22Rv1 (cell line): ENCODE results near the gene CD46.

Experiments used
- H3K27ac ChIP-seq: fragments of 450-650 bp; 2 replicates; pipeline ENCODE4 v1.5.1; 2017
- ZFX ChIP-seq: fragments of 450-650 bp; IDR thresholded peaks from 2 replicates; pipeline ENCODE4 v1.6.1; 2017; ENCODE audit warnings: antibody characterized with exemption, borderline replicate concordance
- TF ChIP-seq, protein P1 (sequence below): fragments of 450-650 bp; IDR thresholded peaks from 2 replicates; pipeline ENCODE4 v1.5.1; 2017; ENCODE audit warnings: mild to moderate bottlenecking

The CD46 gene

DNA sequence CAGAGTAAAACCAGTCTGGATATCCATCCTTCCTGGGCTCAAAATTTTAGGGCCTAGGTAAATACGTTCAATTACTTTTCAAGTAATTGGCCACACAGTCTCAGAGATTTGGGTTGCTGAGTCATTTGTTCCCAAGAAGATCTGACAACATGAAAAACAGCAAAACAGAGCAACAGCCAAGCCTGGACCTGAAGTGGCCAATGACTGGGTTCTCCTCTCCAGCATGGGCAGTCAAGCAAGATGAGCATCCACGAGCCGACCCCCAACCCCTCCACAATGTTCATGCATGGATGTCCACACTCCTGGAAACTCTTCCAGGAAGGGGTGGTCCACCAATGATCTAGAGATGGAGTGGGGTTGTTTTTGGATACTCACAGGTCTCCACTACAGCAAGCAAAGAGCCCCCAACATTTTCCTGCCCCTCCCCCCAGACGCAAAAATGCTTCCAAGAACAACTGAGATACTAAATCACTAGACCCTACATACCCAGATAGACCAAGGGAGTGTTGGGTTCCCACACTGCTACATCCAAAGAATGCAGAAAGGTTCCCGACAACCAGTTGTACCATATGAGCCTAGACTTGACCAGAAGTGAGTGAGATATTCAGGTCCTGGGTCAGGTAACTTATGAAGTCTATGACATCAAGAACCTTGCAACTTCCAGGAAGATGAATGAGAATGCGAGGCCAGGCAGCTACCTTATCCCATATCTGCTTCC lies 73.0 kb downstream of the CD46 start:
- peak overlapping the region; percentile 88 for H3K27ac ChIP-seq
- TF ChIP-seq, protein P1, sequence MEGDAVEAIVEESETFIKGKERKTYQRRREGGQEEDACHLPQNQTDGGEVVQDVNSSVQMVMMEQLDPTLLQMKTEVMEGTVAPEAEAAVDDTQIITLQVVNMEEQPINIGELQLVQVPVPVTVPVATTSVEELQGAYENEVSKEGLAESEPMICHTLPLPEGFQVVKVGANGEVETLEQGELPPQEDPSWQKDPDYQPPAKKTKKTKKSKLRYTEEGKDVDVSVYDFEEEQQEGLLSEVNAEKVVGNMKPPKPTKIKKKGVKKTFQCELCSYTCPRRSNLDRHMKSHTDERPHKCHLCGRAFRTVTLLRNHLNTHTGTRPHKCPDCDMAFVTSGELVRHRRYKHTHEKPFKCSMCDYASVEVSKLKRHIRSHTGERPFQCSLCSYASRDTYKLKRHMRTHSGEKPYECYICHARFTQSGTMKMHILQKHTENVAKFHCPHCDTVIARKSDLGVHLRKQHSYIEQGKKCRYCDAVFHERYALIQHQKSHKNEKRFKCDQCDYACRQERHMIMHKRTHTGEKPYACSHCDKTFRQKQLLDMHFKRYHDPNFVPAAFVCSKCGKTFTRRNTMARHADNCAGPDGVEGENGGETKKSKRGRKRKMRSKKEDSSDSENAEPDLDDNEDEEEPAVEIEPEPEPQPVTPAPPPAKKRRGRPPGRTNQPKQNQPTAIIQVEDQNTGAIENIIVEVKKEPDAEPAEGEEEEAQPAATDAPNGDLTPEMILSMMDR = no peak
- TF ChIP-seq ZFX = no peak

DNA sequence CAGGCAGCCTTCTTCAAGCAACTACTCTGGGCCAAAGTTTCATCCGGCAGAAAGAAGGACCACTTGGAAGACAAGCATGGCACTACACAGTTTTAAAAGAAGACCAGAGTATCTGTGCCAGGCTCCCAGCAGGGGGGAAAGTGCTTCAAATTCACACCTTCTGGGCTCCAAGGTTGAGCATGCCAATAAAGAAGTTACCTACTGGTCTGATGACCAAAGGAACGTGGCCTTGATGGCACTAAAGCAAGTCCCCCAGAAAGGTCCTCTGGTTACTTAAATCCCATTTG lies 73.5 kb downstream of the CD46 start:
- no peak for TF ChIP-seq ZFX
- TF ChIP-seq, protein P1 = no peak
- peak overlapping the region; percentile 88 for H3K27ac ChIP-seq

DNA sequence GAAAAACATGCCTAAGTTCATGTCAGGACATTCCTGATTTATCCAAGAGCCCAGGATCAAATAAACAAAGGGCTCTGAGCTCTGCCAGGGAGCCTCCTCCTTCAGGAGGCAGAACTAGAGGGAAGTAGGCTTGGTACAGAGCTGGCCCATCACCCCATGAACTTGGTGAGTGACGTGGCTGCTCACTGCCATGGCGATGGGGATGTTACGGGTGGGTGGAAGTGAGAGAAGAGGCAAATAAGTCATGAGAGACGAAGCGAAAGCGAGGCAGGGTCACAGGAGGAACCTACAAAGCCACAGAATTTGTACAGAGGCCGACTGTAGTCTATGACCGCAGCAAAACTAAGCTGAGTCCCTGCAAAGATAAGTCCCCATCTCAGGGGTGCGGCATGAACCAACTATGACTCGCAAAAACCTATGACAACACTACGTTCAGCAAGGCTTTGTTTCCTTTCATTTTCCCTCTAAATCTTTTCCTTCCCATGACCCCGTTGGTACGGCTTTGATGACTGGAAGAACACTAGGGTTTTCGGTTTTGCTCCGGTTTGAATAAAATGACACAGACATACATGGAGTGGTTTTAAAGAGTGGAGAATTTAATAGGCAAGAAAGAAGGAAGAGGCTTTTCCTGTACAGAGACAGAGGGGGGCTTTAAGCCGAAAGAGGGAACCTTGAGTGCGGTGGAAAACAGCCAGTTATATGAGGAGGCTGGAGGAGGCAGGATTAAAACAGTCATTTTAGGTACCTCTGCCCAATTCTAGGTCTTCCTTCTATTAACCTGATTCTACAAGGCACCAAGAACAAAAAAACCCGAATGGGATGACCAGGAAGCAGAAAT lies 74.1 kb downstream of the CD46 start:
- TF ChIP-seq, protein P1 = no peak
- H3K27ac ChIP-seq = peak overlapping the region; percentile 88

DNA sequence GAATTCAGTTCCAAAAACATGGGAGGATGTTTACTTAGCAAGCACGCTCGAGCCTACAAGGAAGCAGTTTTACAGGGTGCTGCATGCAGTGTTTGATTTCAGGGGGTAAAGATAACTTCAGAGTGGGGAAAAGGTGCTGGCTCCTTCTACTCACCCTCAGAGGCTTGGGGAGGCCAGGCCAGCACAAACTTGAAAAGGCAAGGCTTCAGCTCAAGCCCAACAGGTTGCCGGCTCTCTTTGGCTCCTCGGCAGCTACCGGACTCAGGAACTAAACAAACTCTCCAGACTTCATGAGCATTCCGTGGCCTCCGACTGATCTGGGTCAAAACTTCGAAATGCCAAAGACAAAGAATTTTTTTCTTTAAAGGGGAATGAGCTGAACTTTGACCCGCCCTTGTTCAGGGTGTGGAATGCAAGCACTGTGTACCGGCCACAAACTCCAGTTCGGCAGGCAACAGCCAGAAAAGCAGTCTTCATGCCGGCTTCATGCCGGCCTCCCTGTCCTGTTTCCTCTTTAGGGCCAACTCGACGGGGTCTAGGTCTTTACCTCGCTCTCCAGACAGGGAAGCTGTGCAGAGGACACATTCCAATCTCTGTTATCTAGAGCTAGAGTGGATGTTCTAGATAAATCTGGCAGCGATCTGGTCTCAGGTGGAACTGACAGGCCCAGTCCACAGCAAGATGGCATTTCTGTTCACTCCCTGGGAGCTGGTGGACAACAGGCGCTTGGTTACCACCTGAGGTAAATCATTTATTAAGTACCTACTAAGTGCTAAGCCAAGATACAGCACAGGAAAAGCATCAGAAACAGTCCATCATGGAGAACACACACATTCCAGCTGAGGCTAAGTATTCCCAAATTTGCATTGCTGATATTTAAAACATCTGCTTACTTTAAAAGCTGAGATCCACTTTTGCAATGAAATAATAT lies 75.0 kb downstream of the CD46 start:
- no peak for TF ChIP-seq ZFX
- TF ChIP-seq, protein P1 = no peak
- H3K27ac ChIP-seq = peak overlapping the region; percentile 88

DNA sequence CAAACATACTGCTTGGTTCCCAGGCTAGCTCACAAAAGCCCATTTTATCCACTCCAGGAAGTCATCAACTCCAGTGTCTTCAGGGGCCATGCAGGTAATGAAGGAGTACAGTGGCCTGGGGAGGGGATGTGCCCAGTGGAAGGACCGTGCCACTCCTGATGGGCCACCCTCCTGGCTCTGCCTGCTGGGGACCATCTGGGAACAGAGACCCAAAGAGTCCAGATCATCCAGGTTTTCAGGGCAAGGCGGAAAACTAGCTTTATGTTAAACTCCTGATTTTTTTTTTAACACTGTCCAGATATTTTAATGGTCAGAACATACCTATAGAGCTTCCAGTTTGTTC lies 75.6 kb downstream of the CD46 start:
- no peak for TF ChIP-seq ZFX
- TF ChIP-seq, protein P1 = no peak
- H3K27ac ChIP-seq = peak overlapping the region; percentile 88

DNA sequence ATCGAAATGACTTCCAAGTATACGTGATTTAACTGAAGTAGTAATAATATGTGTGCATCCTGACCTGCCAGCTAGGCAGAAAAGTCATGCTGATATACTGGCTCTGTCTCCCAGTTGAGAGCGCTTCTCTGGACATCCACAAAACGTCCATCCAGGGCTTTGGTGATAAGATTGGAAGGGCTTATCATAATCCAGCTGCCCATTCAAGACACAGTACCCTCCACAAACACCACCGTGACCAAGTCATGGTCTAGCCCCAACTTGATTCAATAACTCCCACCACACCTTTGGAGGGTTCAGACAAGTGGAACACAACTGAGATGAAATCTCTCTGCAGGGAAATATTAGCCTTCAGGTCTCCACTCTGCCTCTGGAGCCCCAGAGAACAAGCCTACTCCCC lies 76.2 kb downstream of the CD46 start:
- peak overlapping the region; percentile 88 for H3K27ac ChIP-seq
- TF ChIP-seq, protein P1 = no peak
- TF ChIP-seq ZFX = no peak
